ENCODE results near the gene ASB12. TPM values are rescaled to one million over a fixed set of nuclear protein-coding genes. Genes with fewer than 3 reads are reported as not detected.
A peak's percentile ranks its signal among the peaks of the same experiment; 100 is the strongest.

Gene ASB12, protein sequence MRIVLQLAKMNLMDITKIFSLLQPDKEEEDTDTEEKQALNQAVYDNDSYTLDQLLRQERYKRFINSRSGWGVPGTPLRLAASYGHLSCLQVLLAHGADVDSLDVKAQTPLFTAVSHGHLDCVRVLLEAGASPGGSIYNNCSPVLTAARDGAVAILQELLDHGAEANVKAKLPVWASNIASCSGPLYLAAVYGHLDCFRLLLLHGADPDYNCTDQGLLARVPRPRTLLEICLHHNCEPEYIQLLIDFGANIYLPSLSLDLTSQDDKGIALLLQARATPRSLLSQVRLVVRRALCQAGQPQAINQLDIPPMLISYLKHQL
- 1.2 and 1.3 TPM in 2 replicates for total RNA-seq (2021; fragmentation: NEBNext Ultra II Directional; extraction: Animal tissue kit (Norgen Biotek cat#: 25700))
- 1.7 and 2.1 TPM in 2 replicates for polyA plus RNA-seq (2011; rRNA removed)
- 1.4 TPM for polyA plus RNA-seq (2011; cell fraction: cytosol; rRNA removed)
- polyA plus RNA-seq (2011; cell fraction: nucleus; rRNA removed), result 2.9 TPM
- 0.59 to 1.1 TPM (median 0.93 TPM) in 4 replicates for polyA plus RNA-seq (2012, experiment 1 of 2)
- 0.68 TPM for polyA plus RNA-seq (2012, experiment 2 of 2)
- 1.2 TPM for polyA plus RNA-seq (2013, experiment 1 of 2)
- 1.2 TPM for polyA plus RNA-seq (2013, experiment 2 of 2)
- polyA minus RNA-seq (2011; rRNA and poly(A)+ RNA removed), result 0.95 and 1.3 TPM in 2 replicates
- 1.2 TPM for polyA minus RNA-seq (2011; cell fraction: cytosol; rRNA and poly(A)+ RNA removed)
- polyA minus RNA-seq (2011; cell fraction: nucleus; rRNA and poly(A)+ RNA removed), result 1.00 TPM
- long read RNA-seq, experiment 1, partial matches to known transcripts, result 0 of 1 reads
- long read RNA-seq, experiment 1, other reads (novel, unspliced or antisense), result 1 of 1 reads
- long read RNA-seq, experiment 2, result 0 reads

DNA sequence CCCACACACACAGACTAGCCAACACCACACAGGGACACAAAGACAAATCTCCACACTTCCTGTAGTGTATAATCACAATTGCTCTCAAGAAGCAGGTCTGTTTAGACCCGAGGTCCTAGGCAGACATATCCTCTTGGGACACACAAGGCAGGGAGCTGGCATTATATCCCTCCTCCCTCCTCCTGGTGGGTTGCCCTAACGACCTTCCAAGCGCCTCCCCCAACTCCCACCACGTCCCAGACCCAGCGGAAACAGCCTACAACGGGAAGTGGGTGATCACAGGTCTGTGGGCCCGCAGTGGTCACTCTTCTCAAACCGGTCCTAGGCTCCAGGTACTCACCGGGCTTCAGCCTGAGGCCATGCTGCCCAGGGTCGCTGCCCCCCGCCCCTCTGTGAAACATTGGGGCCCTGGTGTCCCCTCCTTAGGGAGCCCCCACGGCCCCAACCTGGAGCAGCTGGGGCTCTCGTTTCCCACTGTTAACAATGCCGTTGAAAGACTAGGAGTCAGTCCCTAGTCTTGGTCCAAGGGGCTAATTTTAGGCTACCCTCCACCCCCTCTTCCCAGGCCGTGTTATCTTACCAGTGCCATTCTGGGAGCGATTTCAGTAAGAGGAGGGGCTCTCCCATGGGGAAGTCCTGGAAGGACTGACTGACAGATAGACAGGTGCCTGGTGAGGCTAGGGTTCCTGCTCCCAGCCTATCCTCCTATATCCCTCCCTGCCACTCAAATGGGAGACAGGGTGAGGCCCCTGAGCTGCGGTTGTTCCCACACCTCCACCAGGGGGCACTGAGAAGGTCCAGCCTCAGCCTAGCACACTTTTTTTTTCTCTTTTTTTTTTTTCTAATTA is at the start of gene ASB12:
Gene ASB12, minus strand, starts transcription at position 485 of the 848 bp plus-strand sequence. CDS start 4,957 bp downstream, outside the sequence.
- Histone ChIP-seq H2AK5ac (ENCODE audit: low read depth, low read length) (no peak within 1 kb of the TSS), H3K79me2 (ENCODE audit: control insufficient read depth in 1 of 2, insufficient read depth in 2 of 2, low read length in 2 of 2) (no peaks in the 10 kb centered on the region), H3K79me1 (ENCODE audit: low read depth, low read length) (no peaks in the 10 kb centered on the region), H3K27me3 (replicated peaks in 1 of 4; ENCODE audit: control insufficient read depth in 3 of 4, extremely low read depth in 1 of 4, insufficient read depth in 3 of 4, low read length in 3 of 4) (no peaks in the 10 kb centered on the region), H4K91ac (replicated peaks; ENCODE audit: insufficient read length, low read length) (no peak within 1 kb of the TSS), H3K27ac (ENCODE audit: low read depth, low read length) (no peak within 1 kb of the TSS), H2AFZ (ENCODE audit: low read length) (no peak within 1 kb of the TSS), H3K36me3 (ENCODE audit: control insufficient read depth in 2 of 4, insufficient read depth in 4 of 4, low read length in 3 of 4) (no peaks in the 10 kb centered on the region), H2BK120ac (replicated peaks; ENCODE audit: low read depth, low read length) (no peak within 1 kb of the TSS), H3K9me3 (ENCODE audit: insufficient read depth in 2 of 2, low read depth in 1 of 2, low read length in 1 of 2) (no peaks in the 10 kb centered on the region), H4K5ac (ENCODE audit: insufficient read length, low read depth, low read length) (no peak within 1 kb of the TSS), H4K20me1 (replicated peaks in 1 of 2; ENCODE audit: control insufficient read depth in 1 of 2, insufficient read depth in 2 of 2, low read length in 2 of 2) (no peaks in the 10 kb centered on the region), H2BK15ac (ENCODE audit: low read length) (no peak within 1 kb of the TSS), H3K4me2 (ENCODE audit: insufficient read depth in 1 of 2, low read depth in 2 of 2, low read length in 2 of 2) (no peak within 1 kb of the TSS), H3K23me2 (ENCODE audit: low read depth, low read length) (no peaks in the 10 kb centered on the region), H2BK5ac (ENCODE audit: low read depth, low read length) (no peak within 1 kb of the TSS), H4K8ac (ENCODE audit: extremely low read depth, insufficient read depth, low read length) (no peak within 1 kb of the TSS), H3K56ac (replicated peaks; ENCODE audit: insufficient read length, low read depth, low read length) (no peak within 1 kb of the TSS), H3K4me1 (replicated peaks in 1 of 4; ENCODE audit: control insufficient read depth in 3 of 4, insufficient read depth in 4 of 4, low read length in 3 of 4) (no peaks in the 10 kb centered on the region), H3K14ac (ENCODE audit: insufficient read length) (no peak within 1 kb of the TSS), H3K23ac (ENCODE audit: insufficient read length) (no peak within 1 kb of the TSS), H3K9ac (replicated peaks in 1 of 4; ENCODE audit: extremely low read depth in 1 of 4, low read depth in 3 of 4, low read length in 3 of 4) (no peak within 1 kb of the TSS), H3K4ac (replicated peaks; ENCODE audit: insufficient read length, low read depth, low read length) (no peak within 1 kb of the TSS), H3K4me3 (ENCODE audit: extremely low read depth in 1 of 4, insufficient read depth in 2 of 4, low read depth in 3 of 4, low read length in 4 of 4) (no peak within 1 kb of the TSS), H2BK12ac (ENCODE audit: low read depth, low read length) (no peak within 1 kb of the TSS), H3K18ac (ENCODE audit: extremely low read depth, low read length) (no peak within 1 kb of the TSS), H2BK20ac (ENCODE audit: low read length) (no peak within 1 kb of the TSS)
- FAIRE-seq, result peak; percentile 13
- CTCF ChIA-PET (ENCODE audit: partially characterized antibody), result interaction anchor here (0.6 to 1.6 kb wide), 3 partner anchors 18 to 428 kb away, joined by 3 to 4 read pairs (median 3); no protein-coding TSS in a partner anchor
- peak in 1 of 2 experiments; percentile 47 for DNase-seq (ENCODE audit: low read depth in 1 of 2, low spot score in 2 of 2)
- 96% methylated on average over 5 of the region's 17 CpGs; no CpG with 5 or more reads in 1 of the 2 experiments for WGBS, 2 experiments (ENCODE audit: extremely low coverage in 1 of 2, insufficient coverage in 1 of 2, insufficient read length in 1 of 2, insufficient replicate concordance in 2 of 2, low coverage in 1 of 2, low lambda C conversion rate in 2 of 2, missing lambda C conversion rate in 1 of 2)
- POLR2A ChIA-PET (ENCODE audit: partially characterized antibody), result interaction anchor here (0.6 kb wide), 1 partner anchor 133 kb away, joined by 3 read pairs; no protein-coding TSS in a partner anchor
- TF ChIP-seq RBBP5 (IDR thresholded peaks at IDR 0.05; ENCODE audit: borderline replicate concordance, low read depth, low read length), result no peak
- TF ChIP-seq, protein P1, sequence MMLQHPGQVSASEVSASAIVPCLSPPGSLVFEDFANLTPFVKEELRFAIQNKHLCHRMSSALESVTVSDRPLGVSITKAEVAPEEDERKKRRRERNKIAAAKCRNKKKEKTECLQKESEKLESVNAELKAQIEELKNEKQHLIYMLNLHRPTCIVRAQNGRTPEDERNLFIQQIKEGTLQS (IDR thresholded peaks at IDR 0.05; ENCODE audit: insufficient read depth, low read depth, low read length), result no peak
- TF ChIP-seq RNF2 (IDR thresholded peaks at IDR 0.05; ENCODE audit: borderline replicate concordance, low read depth, low read length, missing control alignments, poor library complexity, severe bottlenecking), result no peak
- no peak for TF ChIP-seq SIRT6 (IDR thresholded peaks at IDR 0.05; ENCODE audit: low read length)
- no peak for TF ChIP-seq SIN3A (conservative IDR thresholded peaks at IDR 0.05 in 1 of 2, IDR thresholded peaks at IDR 0.05 in 1 of 2; ENCODE audit: low read depth in 1 of 2, low read length in 2 of 2)
- no peak for TF ChIP-seq PHF8 (conservative IDR thresholded peaks at IDR 0.05; ENCODE audit: low read depth, low read length)
